Caco-2 (cell line): ENCODE measurements around the gene ZDHHC14. TPM values are rescaled to one million over a fixed set of nuclear protein-coding genes. Genes with fewer than 3 reads are reported as not detected.

ENCODE experiments used
- BruUV-seq: library from RNA; stranded (reverse); fragments of 400-500 nt; replicated peaks from 2 replicates; lab custom pipeline; 2021; lab: Mats Ljungman, UMichigan
- CTCF ChIA-PET: fragments of 300-600 bp; sonication (Branson Sonifier 250); formaldehyde crosslinking; loops from one replicate; lab custom pipeline; 2022; ENCODE audit warnings: antibody characterized with exemption; lab: Charles Lee
- POLR2A ChIA-PET: fragments of 300-600 bp; sonication (Branson Sonifier 250); formaldehyde crosslinking; loops from one replicate; lab custom pipeline; 2022; ENCODE audit warnings: antibody characterized with exemption; lab: Charles Lee
- DNase-seq, 2 experiments: peaks; one replicate each; pipeline versions ENCODE4 v3.0.0 to v3.0.0-alpha.2; 2020 to 2022
- H3K27me3 ChIP-seq: replicated peaks from 2 replicates; pipeline ENCODE4 v1.6.0; 2011; ENCODE audit warnings: low read length; ENCODE audit not compliant: control insufficient read depth, insufficient read depth
- H3K36me3 ChIP-seq: 2 replicates; pipeline ENCODE4 v1.5.1; 2011; ENCODE audit warnings: low read length; ENCODE audit not compliant: control insufficient read depth, insufficient read depth
- H3K4me1 ChIP-seq: fragments of 250-450 bp; sonication (Bioruptor Pico); 2 replicates; pipeline ENCODE4 v1.5.1; 2020; ENCODE audit warnings: mild to moderate bottlenecking
- H3K4me3 ChIP-seq: 2 replicates; pipeline ENCODE4 v1.5.1; 2011; ENCODE audit warnings: low read depth, mild to moderate bottlenecking, control low read depth, low read length
- H3K9me3 ChIP-seq: fragments of 250-450 bp; sonication (Bioruptor Pico); 2 replicates; pipeline ENCODE4 v1.5.1; 2020; ENCODE audit warnings: mild to moderate bottlenecking, moderate library complexity
- H3K27ac Mint-ChIP-seq: one replicate; pipeline ENCODE4 v1.8.0; 2022; ENCODE audit warnings: mixed read lengths; ENCODE audit not compliant: unreplicated experiment
- H3K27me3 Mint-ChIP-seq: one replicate; pipeline ENCODE4 v1.8.0; 2022; ENCODE audit warnings: mixed read lengths; ENCODE audit not compliant: insufficient read depth, unreplicated experiment
- H3K36me3 Mint-ChIP-seq: one replicate; pipeline ENCODE4 v1.8.0; 2022; ENCODE audit warnings: mild to moderate bottlenecking, mixed read lengths; ENCODE audit not compliant: insufficient read depth, unreplicated experiment
- H3K4me1 Mint-ChIP-seq: one replicate; pipeline ENCODE4 v1.8.0; 2022; ENCODE audit warnings: low read depth, mixed read lengths; ENCODE audit not compliant: unreplicated experiment
- H3K4me3 Mint-ChIP-seq: one replicate; pipeline ENCODE4 v1.8.0; 2022; ENCODE audit warnings: mild to moderate bottlenecking, moderate library complexity, mixed read lengths; ENCODE audit not compliant: unreplicated experiment
- H3K9me3 Mint-ChIP-seq: one replicate; pipeline ENCODE4 v1.8.0; 2022; ENCODE audit warnings: mixed read lengths; ENCODE audit not compliant: unreplicated experiment
- intact Hi-C: fragments of 100-400 bp; cut with micrococcal nuclease; formaldehyde crosslinking; loops from one replicate; pipeline ENCODE4 v1.10.0; 2022; ENCODE audit not compliant: unreplicated experiment
- total RNA-seq: library from RNA; stranded (reverse); gene quantifications from 2 replicates; pipeline ENCODE4 v1.2.3, GENCODE V29; 2022
- TF ChIP-seq, protein P1 (sequence below), 2 experiments: fragments of 200-600 bp in 1 of 2; IDR thresholded peaks; 1 replicate in 1 of 2; 2 replicates in 1 of 2; pipeline versions ENCODE4 v1.5.1 to v1.8.0; 2011 to 2022; ENCODE audit warnings: antibody characterized with exemption in 1 of 2, control low read depth in 1 of 2, inconsistent platforms in 1 of 2, low read depth in 1 of 2, low read length in 1 of 2, mild to moderate bottlenecking in 1 of 2, moderate library complexity in 1 of 2; ENCODE audit not compliant: insufficient read depth in 1 of 2, severe bottlenecking in 1 of 2, unreplicated experiment in 1 of 2

The ZDHHC14 gene
- total RNA-seq, 1 experiment from 2014 or later: 22.1 TPM

GRCh38 chr6:157552820-157553485, 172.0 kb downstream of the ZDHHC14 start:
- CTCF ChIA-PET: no interaction called here
- H3K9me3 Mint-ChIP-seq: no peaks in the 10 kb centered on the region
- peaks cover 28% of the 10 kb centered on the region for H3K36me3 Mint-ChIP-seq
- Histone ChIP-seq H3K9me3 (no peaks in the 10 kb centered on the region), H3K36me3 (no peaks in the 10 kb centered on the region), H3K4me1 (peaks cover 5% of the 10 kb centered on the region; the same call in 1 of the 2 replicates), H3K27me3 (no peaks in the 10 kb centered on the region), H3K4me3 (no peak overlapping the region)
- POLR2A ChIA-PET: no interaction called here
- BruUV-seq: no TSS peak
- no peak overlapping the region for H3K4me3 Mint-ChIP-seq
- peaks cover 19% of the 10 kb centered on the region for H3K4me1 Mint-ChIP-seq
- no peaks in the 10 kb centered on the region for H3K27me3 Mint-ChIP-seq
- TF ChIP-seq, protein P1, sequence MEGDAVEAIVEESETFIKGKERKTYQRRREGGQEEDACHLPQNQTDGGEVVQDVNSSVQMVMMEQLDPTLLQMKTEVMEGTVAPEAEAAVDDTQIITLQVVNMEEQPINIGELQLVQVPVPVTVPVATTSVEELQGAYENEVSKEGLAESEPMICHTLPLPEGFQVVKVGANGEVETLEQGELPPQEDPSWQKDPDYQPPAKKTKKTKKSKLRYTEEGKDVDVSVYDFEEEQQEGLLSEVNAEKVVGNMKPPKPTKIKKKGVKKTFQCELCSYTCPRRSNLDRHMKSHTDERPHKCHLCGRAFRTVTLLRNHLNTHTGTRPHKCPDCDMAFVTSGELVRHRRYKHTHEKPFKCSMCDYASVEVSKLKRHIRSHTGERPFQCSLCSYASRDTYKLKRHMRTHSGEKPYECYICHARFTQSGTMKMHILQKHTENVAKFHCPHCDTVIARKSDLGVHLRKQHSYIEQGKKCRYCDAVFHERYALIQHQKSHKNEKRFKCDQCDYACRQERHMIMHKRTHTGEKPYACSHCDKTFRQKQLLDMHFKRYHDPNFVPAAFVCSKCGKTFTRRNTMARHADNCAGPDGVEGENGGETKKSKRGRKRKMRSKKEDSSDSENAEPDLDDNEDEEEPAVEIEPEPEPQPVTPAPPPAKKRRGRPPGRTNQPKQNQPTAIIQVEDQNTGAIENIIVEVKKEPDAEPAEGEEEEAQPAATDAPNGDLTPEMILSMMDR (IDR thresholded peaks at IDR 0.05; ENCODE audit: insufficient read depth in 1 of 2, low read depth in 1 of 2, low read length in 1 of 2, severe bottlenecking in 1 of 2, unreplicated experiment in 1 of 2): no peak
- peak overlapping the region; percentile 10 for H3K27ac Mint-ChIP-seq
- no peak for DNase-seq
- intact Hi-C loops: no loop called here

- H3K9me3 Mint-ChIP-seq: no peaks in the 10 kb centered on the region
- peaks cover 29% of the 10 kb centered on the region for H3K4me1 Mint-ChIP-seq
These were observed 173.8 kb downstream of the ZDHHC14 start for GRCh38 chr6:157554747-157555146.

GRCh38 chr6:157555455-157556143, 174.6 kb downstream of the ZDHHC14 start:
- Mint-ChIP-seq H3K27me3 (no peaks in the 10 kb centered on the region), H3K9me3 (no peaks in the 10 kb centered on the region), H3K4me1 (peaks cover 29% of the 10 kb centered on the region), H3K36me3 (peaks cover 28% of the 10 kb centered on the region), H3K27ac (no peak overlapping the region), H3K4me3 (no peak overlapping the region)
- DNase-seq: no peak
- Histone ChIP-seq H3K4me1 (peaks cover 9% of the 10 kb centered on the region), H3K9me3 (no peaks in the 10 kb centered on the region), H3K36me3 (no peaks in the 10 kb centered on the region), H3K27me3 (no peaks in the 10 kb centered on the region), H3K4me3 (no peak overlapping the region)
- intact Hi-C loops: no loop called here
- no TSS peak for BruUV-seq
- ChIA-PET POLR2A (no interaction called here), CTCF (no interaction called here)
- TF ChIP-seq, protein P1 (IDR thresholded peaks at IDR 0.05; ENCODE audit: insufficient read depth in 1 of 2, low read depth in 1 of 2, low read length in 1 of 2, severe bottlenecking in 1 of 2, unreplicated experiment in 1 of 2): no peak

More at GRCh38 chr6:157554747-157555146, 173.8 kb downstream of the ZDHHC14 start:
- H3K4me1 ChIP-seq: peaks cover 9% of the 10 kb centered on the region
- POLR2A ChIA-PET: no interaction called here
- TF ChIP-seq, protein P1 (IDR thresholded peaks at IDR 0.05; ENCODE audit: insufficient read depth in 1 of 2, low read depth in 1 of 2, low read length in 1 of 2, severe bottlenecking in 1 of 2, unreplicated experiment in 1 of 2): no peak
- no peaks in the 10 kb centered on the region for H3K27me3 ChIP-seq
- CTCF ChIA-PET: no interaction called here
- no peaks in the 10 kb centered on the region for H3K9me3 ChIP-seq
- intact Hi-C loops: no loop called here
- Mint-ChIP-seq H3K36me3 (peaks cover 28% of the 10 kb centered on the region), H3K4me3 (no peak overlapping the region), H3K27me3 (no peaks in the 10 kb centered on the region), H3K27ac (no peak overlapping the region)
- no peak for DNase-seq
- H3K36me3 ChIP-seq: no peaks in the 10 kb centered on the region
- BruUV-seq: no TSS peak
- H3K4me3 ChIP-seq: no peak overlapping the region
